Mucosa of rectum (tissue), 2 donors: ENCODE measurements around the gene DISP2.

Experiments
- H3K27ac ChIP-seq, 2 donors: one replicate each; pipeline ENCODE4 v1.7.0; 2013; ENCODE audit warnings: inconsistent platforms in 2 of 2, low read depth in 2 of 2, low read length in 2 of 2
- H3K27me3 ChIP-seq, 2 donors: one replicate each; pipeline ENCODE4 v1.7.0; 2013; ENCODE audit warnings: low read length in 2 of 2; ENCODE audit not compliant: control insufficient read depth in 2 of 2, insufficient read depth in 2 of 2
- H3K36me3 ChIP-seq, 2 donors: one replicate each; pipeline ENCODE4 v1.7.0; 2013; ENCODE audit warnings: low read length in 2 of 2; ENCODE audit not compliant: control insufficient read depth in 2 of 2, insufficient read depth in 2 of 2
- H3K4me1 ChIP-seq, 2 donors: one replicate each; pipeline ENCODE4 v1.7.0; 2013; ENCODE audit warnings: low read length in 2 of 2, mild to moderate bottlenecking in 1 of 2; ENCODE audit not compliant: control insufficient read depth in 2 of 2, insufficient read depth in 2 of 2
- H3K4me3 ChIP-seq, 2 donors: one replicate each; pipeline ENCODE4 v1.7.0; 2013; ENCODE audit warnings: low read length in 2 of 2
- H3K9ac ChIP-seq, 2 donors: one replicate each; pipeline ENCODE4 v1.7.0; 2013; ENCODE audit warnings: low read length in 2 of 2, low read depth in 1 of 2, mild to moderate bottlenecking in 1 of 2
- H3K9me3 ChIP-seq, 2 donors: one replicate each; pipeline ENCODE4 v1.7.0; 2013; ENCODE audit warnings: low read length in 2 of 2; ENCODE audit not compliant: control insufficient read depth in 2 of 2
- donor health status: healthy.
- donor health status: Normal muscosa, but diverticular disease.

Gene DISP2

DNA sequence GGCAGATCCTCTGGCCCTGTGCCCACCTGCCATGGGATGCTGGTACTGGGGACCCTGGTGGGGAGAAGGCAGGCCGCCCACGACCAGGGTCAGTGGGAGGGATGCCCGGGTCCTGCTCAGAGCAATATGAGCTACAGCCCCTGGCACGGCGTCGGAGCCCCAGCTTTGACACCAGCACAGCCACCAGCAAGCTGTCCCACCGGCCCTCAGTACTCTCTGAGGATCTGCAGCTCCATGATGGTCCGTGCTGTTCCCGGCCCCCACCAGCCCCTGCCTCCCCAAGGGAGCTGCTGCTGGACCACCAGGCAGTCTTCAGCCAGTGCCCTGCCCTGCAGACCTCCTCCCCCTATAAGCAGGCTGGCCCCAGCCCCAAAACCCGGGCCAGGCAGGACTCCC is 11.5 kb downstream of the DISP2 start:
- Histone ChIP-seq H3K4me1 (peaks cover 10 to 16% of the 10 kb centered on the region in 2 donors), H3K36me3 (no peaks in the 10 kb centered on the region), H3K9me3 (no peaks in the 10 kb centered on the region), H3K27me3 (no peaks in the 10 kb centered on the region), H3K9ac (no peak overlapping the region), H3K4me3 (no peak overlapping the region), H3K27ac (no peak overlapping the region)

GRCh38 chr15:40369971-40370370 is 12.0 kb downstream of the DISP2 start:
- no peak overlapping the region for H3K9ac ChIP-seq
- no peak overlapping the region for H3K27ac ChIP-seq
- H3K4me1 ChIP-seq, result peaks cover 10 to 16% of the 10 kb centered on the region in 2 donors
- H3K9me3 ChIP-seq, result no peaks in the 10 kb centered on the region
- no peaks in the 10 kb centered on the region for H3K36me3 ChIP-seq
- H3K27me3 ChIP-seq, result no peaks in the 10 kb centered on the region
- no peak overlapping the region for H3K4me3 ChIP-seq

GRCh38 chr15:40372981-40373380 is 15.0 kb downstream of the DISP2 start:
- Histone ChIP-seq H3K36me3 (no peaks in the 10 kb centered on the region), H3K4me3 (no peak overlapping the region), H3K27me3 (no peaks in the 10 kb centered on the region), H3K27ac (no peak overlapping the region), H3K9me3 (no peaks in the 10 kb centered on the region), H3K9ac (no peak overlapping the region), H3K4me1 (peaks cover 0 to 4% of the 10 kb centered on the region in 2 donors)

DNA sequence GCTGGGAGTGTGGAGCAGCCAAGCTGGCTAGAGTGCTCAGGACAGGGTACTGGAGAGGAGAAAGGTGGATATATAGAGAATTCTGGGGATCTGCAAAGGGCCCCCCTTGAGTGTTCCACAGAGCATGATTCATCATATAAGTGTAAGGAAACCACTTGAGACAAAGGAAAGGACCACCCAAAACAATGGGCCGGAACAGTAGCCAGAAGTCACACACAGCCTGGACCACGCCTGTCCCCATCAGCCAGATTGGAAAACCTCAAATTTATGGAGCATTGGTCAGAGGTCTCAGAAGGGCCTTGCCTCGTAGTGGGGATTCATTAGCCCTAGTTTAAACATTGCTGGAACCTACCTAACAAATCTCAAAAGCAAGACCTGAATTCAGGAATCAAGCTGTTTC is 19.6 kb downstream of the DISP2 start:
- Histone ChIP-seq H3K9ac (no peak overlapping the region), H3K27ac (no peak overlapping the region), H3K4me1 (peaks cover 0 to 2% of the 10 kb centered on the region in 2 donors), H3K36me3 (no peaks in the 10 kb centered on the region), H3K4me3 (no peak overlapping the region), H3K9me3 (no peaks in the 10 kb centered on the region), H3K27me3 (no peaks in the 10 kb centered on the region)

DNA sequence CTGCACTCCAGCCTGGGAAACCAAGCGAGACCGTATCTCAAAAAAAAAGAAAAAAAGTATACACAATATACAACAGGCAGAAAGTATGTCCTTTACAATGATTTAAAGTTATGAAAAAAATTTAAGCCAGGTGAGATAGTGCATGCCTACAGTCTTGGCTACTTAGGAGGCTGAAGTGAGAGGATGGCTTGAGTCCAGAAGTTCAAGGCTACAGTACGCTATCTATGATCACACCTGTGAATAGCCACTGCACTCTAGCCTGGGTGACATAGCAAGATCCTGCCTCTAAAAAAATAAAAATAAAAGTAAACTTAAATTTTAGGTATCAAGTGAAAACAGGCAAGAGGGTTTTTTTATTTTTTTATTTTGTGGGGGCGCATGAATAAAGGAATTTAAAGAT is 21.4 kb downstream of the DISP2 start:
- Histone ChIP-seq H3K9ac (no peak overlapping the region), H3K9me3 (no peaks in the 10 kb centered on the region), H3K36me3 (no peaks in the 10 kb centered on the region), H3K4me3 (no peak overlapping the region), H3K4me1 (peaks cover 9 to 11% of the 10 kb centered on the region in 2 donors), H3K27me3 (no peaks in the 10 kb centered on the region), H3K27ac (no peak overlapping the region)

DNA sequence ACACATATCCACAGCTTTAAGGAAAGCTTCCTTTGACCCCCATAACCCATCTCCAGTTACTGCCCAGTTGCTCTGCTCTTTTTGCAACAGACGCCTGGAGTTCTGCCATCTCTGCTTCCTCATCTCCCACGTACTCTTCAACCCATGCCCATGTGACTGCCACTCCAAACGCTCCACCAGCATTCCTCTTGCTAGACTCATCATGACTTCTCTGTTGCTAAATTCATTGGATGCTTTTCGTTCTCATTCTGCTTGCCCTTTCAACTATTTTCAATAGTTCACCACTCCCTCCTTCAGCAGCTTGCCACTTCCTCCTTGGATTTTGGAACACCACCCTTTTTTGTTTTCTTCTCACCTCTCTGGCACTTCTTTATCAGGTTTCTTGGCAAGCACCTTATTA is 21.8 kb downstream of the DISP2 start:
- H3K27me3 ChIP-seq, result no peaks in the 10 kb centered on the region
- no peak overlapping the region for H3K27ac ChIP-seq
- H3K4me3 ChIP-seq, result no peak overlapping the region
- H3K9me3 ChIP-seq, result no peaks in the 10 kb centered on the region
- no peak overlapping the region for H3K9ac ChIP-seq
- peaks cover 9 to 11% of the 10 kb centered on the region in 2 donors for H3K4me1 ChIP-seq
- H3K36me3 ChIP-seq, result no peaks in the 10 kb centered on the region

DNA sequence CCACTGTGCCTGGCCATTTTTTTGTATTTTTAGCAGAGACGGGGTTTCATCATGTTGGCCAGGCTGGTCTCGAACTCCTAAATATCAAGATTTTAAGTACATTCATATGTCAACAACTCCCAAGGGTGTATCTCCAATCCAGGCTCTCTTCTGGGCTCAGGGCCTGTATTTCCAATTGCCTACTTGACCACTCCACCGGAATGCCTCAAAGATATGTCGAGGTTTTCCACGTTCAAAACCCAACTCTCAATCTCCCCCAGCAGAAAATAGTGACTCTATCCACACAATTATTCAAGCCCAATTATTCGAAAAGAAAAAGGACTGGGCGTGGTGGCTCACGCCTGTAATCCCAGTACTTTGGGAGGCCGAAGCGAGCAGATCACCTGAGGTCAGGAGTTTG is 22.6 kb downstream of the DISP2 start:
- H3K9ac ChIP-seq, result no peak overlapping the region
- peaks cover 9 to 11% of the 10 kb centered on the region in 2 donors for H3K4me1 ChIP-seq
- no peaks in the 10 kb centered on the region for H3K27me3 ChIP-seq
- no peak overlapping the region for H3K27ac ChIP-seq
- no peaks in the 10 kb centered on the region for H3K36me3 ChIP-seq
- H3K4me3 ChIP-seq, result no peak overlapping the region
- H3K9me3 ChIP-seq, result no peaks in the 10 kb centered on the region

DNA sequence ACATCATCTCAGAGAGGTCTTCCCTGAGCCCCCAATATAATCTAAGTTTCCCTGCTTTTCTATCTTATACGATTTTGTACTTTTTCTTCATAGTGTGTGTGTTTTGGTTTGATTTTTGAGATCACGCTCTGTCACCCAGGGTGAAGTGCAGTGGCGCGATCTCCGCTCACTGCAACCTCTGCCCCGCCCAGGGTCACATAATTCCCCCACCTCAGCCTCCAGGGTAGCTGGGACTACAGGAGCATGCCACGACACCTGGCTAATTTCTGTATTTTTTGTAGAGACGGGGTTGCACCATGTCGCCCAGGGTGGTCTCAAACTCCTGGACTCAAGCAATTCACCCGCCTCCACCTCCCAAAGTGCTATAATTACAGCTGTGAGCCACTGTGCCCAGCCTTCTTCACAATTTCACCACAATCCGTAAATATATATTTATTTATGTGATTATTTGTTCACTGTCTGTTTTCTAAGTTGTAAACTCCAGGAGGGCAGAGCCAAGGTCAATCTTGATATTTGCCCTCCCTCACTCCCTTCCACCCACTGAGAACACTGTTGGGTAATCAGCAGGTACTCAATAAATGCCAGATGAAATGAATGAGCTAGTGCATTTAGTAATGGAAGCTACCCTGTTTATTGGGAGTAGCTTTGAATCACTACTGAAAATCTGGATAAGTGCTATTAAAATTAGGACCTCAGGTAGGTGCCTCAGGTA is 24.0 kb downstream of the DISP2 start:
- H3K9me3 ChIP-seq, result no peaks in the 10 kb centered on the region
- no peaks in the 10 kb centered on the region for H3K27me3 ChIP-seq
- H3K4me3 ChIP-seq, result no peak overlapping the region
- no peak overlapping the region for H3K27ac ChIP-seq
- H3K4me1 ChIP-seq, result peaks cover 9 to 11% of the 10 kb centered on the region in 2 donors
- H3K9ac ChIP-seq, result no peak overlapping the region
- H3K36me3 ChIP-seq, result peaks cover 6 to 7% of the 10 kb centered on the region in 2 donors

GRCh38 chr15:40382580-40383456 is 24.8 kb downstream of the DISP2 start, which contains the start of gene KNSTRN:
KNSTRN (plus strand) TSS chr15:40382721; CDS start chr15:40382836, 115 bp downstream.
- H3K4me3 ChIP-seq, result peak within 1 kb of the TSS; percentile 84 to 87
- peaks cover 9 to 11% of the 10 kb centered on the region in 2 donors for H3K4me1 ChIP-seq
- H3K9me3 ChIP-seq, result no peaks in the 10 kb centered on the region
- H3K27ac ChIP-seq, result no peak within 1 kb of the TSS
- peaks cover 11% of the 10 kb centered on the region in 2 donors for H3K36me3 ChIP-seq
- no peaks in the 10 kb centered on the region for H3K27me3 ChIP-seq
- peak within 1 kb of the TSS; percentile 78 to 81 for H3K9ac ChIP-seq

GRCh38 chr15:40386480-40386879 is 28.5 kb downstream of the DISP2 start:
- peaks cover 9% of the 10 kb centered on the region in 2 donors for H3K4me1 ChIP-seq
- peaks cover 13 to 27% of the 10 kb centered on the region in 2 donors for H3K36me3 ChIP-seq
- H3K4me3 ChIP-seq, result no peak overlapping the region
- H3K9me3 ChIP-seq, result no peaks in the 10 kb centered on the region
- H3K27ac ChIP-seq, result no peak overlapping the region
- H3K9ac ChIP-seq, result no peak overlapping the region
- H3K27me3 ChIP-seq, result no peaks in the 10 kb centered on the region
